Testis (tissue), 3 donors: ENCODE measurements around the gene RSF1. TPM values are rescaled to one million over a fixed set of nuclear protein-coding genes. Genes with fewer than 3 reads are reported as not detected.

Experiments used
- DNase-seq: peaks from one replicate; pipeline ENCODE4 v3.0.0-alpha.2; 2019
- H3K27ac ChIP-seq, 2 donors: fragments of 200-600 bp; sonication (generic); one replicate each; pipeline ENCODE4 v1.5.1; 2019
- H3K27me3 ChIP-seq: fragments of 200-600 bp; sonication (generic); one replicate; pipeline ENCODE4 v1.5.1; 2019
- H3K36me3 ChIP-seq: fragments of 200-600 bp; sonication (generic); one replicate; pipeline ENCODE4 v1.5.1; 2017; ENCODE audit warnings: low read depth; ENCODE audit errors: missing control alignments
- H3K4me1 ChIP-seq: fragments of 200-600 bp; sonication (generic); one replicate; pipeline ENCODE4 v1.5.1; 2019
- H3K4me3 ChIP-seq, 2 donors: fragments of 200-600 bp; sonication (generic); one replicate each; pipeline ENCODE4 v1.5.1; 2017 to 2019
- H3K9me3 ChIP-seq: fragments of 200-600 bp; sonication (generic); one replicate; pipeline ENCODE4 v1.5.1; 2017
- CTCF ChIP-seq, 3 experiments: fragments of 450-650 bp in 2 of 3; fragments of 200-600 bp in 1 of 3; sonication (generic) in 1 of 3; IDR thresholded peaks; one replicate each; pipeline ENCODE4 v1.5.1; 2016 to 2019; ENCODE audit warnings: antibody characterized with exemption in 3 of 3, mild to moderate bottlenecking in 2 of 3, moderate library complexity in 1 of 3
- POLR2A ChIP-seq: fragments of 450-650 bp; IDR thresholded peaks from one replicate; pipeline ENCODE4 v1.6.1; 2017; ENCODE audit warnings: antibody characterized with exemption, mild to moderate bottlenecking, moderate library complexity
- WGBS, 2 donors: methylation state at CpG; one replicate each; pipeline ENCODE4 v1.1.5; 2018; 5-methylcytosine and 5-hydroxymethylcytosine counted together
- intact Hi-C: fragments of 100-400 bp; cut with DNase I; formaldehyde crosslinking; loops from one replicate; pipeline ENCODE4 v1.15.1; 2023; ENCODE audit warnings: low total_unique reads
- polyA plus RNA-seq: library from polyadenylated mRNA; stranded (reverse); fragments of 350-450 nt; fragmentation: Illumina TruSeq; extraction: RNeasy Lipid Tissue Mini Kit (QIAGEN cat#74804); gene quantifications from one replicate; pipeline ENCODE4 v1.2.3, GENCODE V29; 2014; ENCODE audit warnings: low read depth, low replicate concordance; ENCODE audit not compliant: insufficient read depth
- total RNA-seq, 2 donors: library from RNA; depleted of rRNA; stranded (reverse); fragments of >200 nt; gene quantifications; one replicate each; pipeline ENCODE4 v1.2.3, GENCODE V29; 2016

The RSF1 gene
- total and polyA plus RNA-seq, 3 donors from 2014 or later = 17.7 to 168 (median 94.6) TPM

GRCh38 chr11:77814848-77815247 lies 5.7 kb downstream of the RSF1 start:
- peaks cover 13% of the 10 kb centered on the region for H3K4me1 ChIP-seq
- intact Hi-C loops = no loop called here

GRCh38 chr11:77813256-77813655 lies 7.3 kb downstream of the RSF1 start:
- H3K27ac ChIP-seq = no peak overlapping the region
- intact Hi-C loops = no loop called here
- H3K27me3 ChIP-seq = no peaks in the 10 kb centered on the region
- DNase-seq = no peak
- no peaks in the 10 kb centered on the region for H3K36me3 ChIP-seq
- no peak for TF ChIP-seq CTCF (IDR thresholded peaks at IDR 0.05)
- no peak for TF ChIP-seq POLR2A
- no peaks in the 10 kb centered on the region for H3K9me3 ChIP-seq
- WGBS, 2 donors = 94 to 96% methylated on average over 9 of the region's 9 CpGs
- H3K4me3 ChIP-seq = no peak overlapping the region
- H3K4me1 ChIP-seq = peaks cover 6% of the 10 kb centered on the region

More at GRCh38 chr11:77814848-77815247, 5.7 kb downstream of the RSF1 start:
- 88 to 94% methylated on average over 3 of the region's 3 CpGs for WGBS, 2 donors
- TF ChIP-seq CTCF (IDR thresholded peaks at IDR 0.05) (no peak), POLR2A (no peak)
- no peak overlapping the region for H3K4me3 ChIP-seq
- no peaks in the 10 kb centered on the region for H3K36me3 ChIP-seq
- H3K9me3 ChIP-seq = no peaks in the 10 kb centered on the region
- no peak for DNase-seq
- H3K27ac ChIP-seq = no peak overlapping the region
- no peaks in the 10 kb centered on the region for H3K27me3 ChIP-seq

- WGBS, 2 donors = 93 to 95% methylated on average over 2 of the region's 2 CpGs
- Histone ChIP-seq H3K9me3 (no peaks in the 10 kb centered on the region), H3K27ac (no peak overlapping the region), H3K4me3 (no peak overlapping the region), H3K27me3 (no peaks in the 10 kb centered on the region), H3K36me3 (no peaks in the 10 kb centered on the region), H3K4me1 (no peaks in the 10 kb centered on the region)
- no peak for DNase-seq
- no peak for TF ChIP-seq CTCF (IDR thresholded peaks at IDR 0.05)
- no peak for TF ChIP-seq POLR2A
- intact Hi-C loops = no loop called here
Measured at GRCh38 chr11:77806993-77807392, 13.5 kb downstream of the RSF1 start.

GRCh38 chr11:77806415-77806814 lies 14.1 kb downstream of the RSF1 start:
- Histone ChIP-seq H3K36me3 (no peaks in the 10 kb centered on the region), H3K27me3 (no peaks in the 10 kb centered on the region), H3K9me3 (no peaks in the 10 kb centered on the region), H3K27ac (no peak overlapping the region), H3K4me3 (no peak overlapping the region), H3K4me1 (no peaks in the 10 kb centered on the region)
- intact Hi-C loops = no loop called here
- no peak for DNase-seq
- TF ChIP-seq CTCF (IDR thresholded peaks at IDR 0.05) (no peak), POLR2A (no peak)

GRCh38 chr11:77801477-77801876 lies 19.0 kb downstream of the RSF1 start:
- Histone ChIP-seq H3K27ac (no peak overlapping the region), H3K4me1 (no peaks in the 10 kb centered on the region), H3K4me3 (no peak overlapping the region), H3K9me3 (no peaks in the 10 kb centered on the region), H3K27me3 (no peaks in the 10 kb centered on the region), H3K36me3 (no peaks in the 10 kb centered on the region)
- TF ChIP-seq POLR2A (no peak), CTCF (IDR thresholded peaks at IDR 0.05) (no peak)
- no peak for DNase-seq
- intact Hi-C loops = no loop called here
- WGBS, 2 donors = 84 to 90% methylated on average over 3 of the region's 3 CpGs
